GM12891 (cell line): ENCODE measurements around the gene NHERF1.
A peak's percentile ranks its signal among the peaks of the same experiment; 100 is the strongest.

Experiments used
- DNase-seq: peaks from one replicate; pipeline ENCODE4 v3.0.0; 2011; ENCODE audit warnings: low spot score; ENCODE audit not compliant: insufficient read length
- FAIRE-seq: peaks from 2 replicates; lab custom pipeline; 2011; peaks lifted over from hg19 to GRCh38; lab: Jason Lieb, UNC
- PAX5 ChIP-seq: IDR thresholded peaks from 2 replicates; pipeline ENCODE4 v1.6.1; 2011; ENCODE audit warnings: low read length, moderate library complexity, mild to moderate bottlenecking; ENCODE audit not compliant: insufficient read depth, severe bottlenecking
- POLR2A ChIP-seq: IDR thresholded peaks from 2 replicates; pipeline ENCODE4 v1.6.1; 2011; ENCODE audit warnings: low read depth, low read length, control low read depth
- POLR2AphosphoS5 ChIP-seq: IDR thresholded peaks from 2 replicates; pipeline ENCODE4 v1.6.1; 2011; ENCODE audit warnings: low read depth, low read length, control low read depth
- POU2F2 ChIP-seq: IDR thresholded peaks from 2 replicates; pipeline ENCODE4 v1.6.1; 2011; ENCODE audit warnings: low read depth, mild to moderate bottlenecking, control low read depth, low read length, moderate library complexity
- SPI1 ChIP-seq: IDR thresholded peaks from 2 replicates; pipeline ENCODE4 v1.6.1; 2011; ENCODE audit warnings: low read depth, low read length, control low read depth
- TAF1 ChIP-seq: IDR thresholded peaks from 2 replicates; pipeline ENCODE4 v1.6.1; 2011; ENCODE audit warnings: low read depth, low read length, control low read depth

The NHERF1 gene

GRCh38 chr17:74780443-74781238 lies 32.2 kb downstream of the NHERF1 start:
- no peak for TF ChIP-seq POU2F2
- TF ChIP-seq POLR2AphosphoS5 = no peak
- TF ChIP-seq TAF1 = no peak
- no peak for TF ChIP-seq POLR2A
- no peak for TF ChIP-seq PAX5
- TF ChIP-seq SPI1 = no peak
- DNase-seq (no peak), FAIRE-seq (peak; percentile 16)

DNA sequence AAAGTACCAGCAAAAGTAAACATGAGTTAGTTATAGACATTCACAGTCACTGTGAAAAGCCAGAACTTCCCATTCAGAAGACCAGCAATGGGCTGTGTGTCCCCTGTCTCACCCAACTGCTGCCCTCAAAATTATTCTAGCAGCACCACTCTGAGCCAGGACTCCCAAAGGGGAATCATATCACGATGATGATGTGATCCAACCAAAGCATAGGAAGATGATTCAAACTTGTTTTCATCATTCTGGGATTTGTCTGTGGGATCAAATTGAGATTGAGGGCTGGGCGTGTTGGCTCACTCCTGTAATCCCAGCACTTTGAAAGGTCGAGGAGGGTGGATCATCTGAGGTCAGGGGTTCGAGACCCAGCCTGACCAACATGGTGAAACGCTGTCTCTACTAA lies 34.1 kb downstream of the NHERF1 start:
- no peak for FAIRE-seq

GRCh38 chr17:74784125-74784810 lies 35.8 kb downstream of the NHERF1 start:
- TF ChIP-seq POLR2AphosphoS5 = no peak
- no peak for TF ChIP-seq TAF1
- no peak for TF ChIP-seq SPI1
- TF ChIP-seq POLR2A = no peak
- TF ChIP-seq PAX5 = no peak
- TF ChIP-seq POU2F2 = no peak
- FAIRE-seq = peak; percentile 67
- DNase-seq = no peak

More for the DNA sequence above, 34.1 kb downstream of the NHERF1 start:
- DNase-seq = no peak
- no peak for TF ChIP-seq POU2F2
- TF ChIP-seq SPI1 = no peak
- TF ChIP-seq TAF1 = no peak
- no peak for TF ChIP-seq POLR2A
- TF ChIP-seq POLR2AphosphoS5 = no peak
- no peak for TF ChIP-seq PAX5

DNA sequence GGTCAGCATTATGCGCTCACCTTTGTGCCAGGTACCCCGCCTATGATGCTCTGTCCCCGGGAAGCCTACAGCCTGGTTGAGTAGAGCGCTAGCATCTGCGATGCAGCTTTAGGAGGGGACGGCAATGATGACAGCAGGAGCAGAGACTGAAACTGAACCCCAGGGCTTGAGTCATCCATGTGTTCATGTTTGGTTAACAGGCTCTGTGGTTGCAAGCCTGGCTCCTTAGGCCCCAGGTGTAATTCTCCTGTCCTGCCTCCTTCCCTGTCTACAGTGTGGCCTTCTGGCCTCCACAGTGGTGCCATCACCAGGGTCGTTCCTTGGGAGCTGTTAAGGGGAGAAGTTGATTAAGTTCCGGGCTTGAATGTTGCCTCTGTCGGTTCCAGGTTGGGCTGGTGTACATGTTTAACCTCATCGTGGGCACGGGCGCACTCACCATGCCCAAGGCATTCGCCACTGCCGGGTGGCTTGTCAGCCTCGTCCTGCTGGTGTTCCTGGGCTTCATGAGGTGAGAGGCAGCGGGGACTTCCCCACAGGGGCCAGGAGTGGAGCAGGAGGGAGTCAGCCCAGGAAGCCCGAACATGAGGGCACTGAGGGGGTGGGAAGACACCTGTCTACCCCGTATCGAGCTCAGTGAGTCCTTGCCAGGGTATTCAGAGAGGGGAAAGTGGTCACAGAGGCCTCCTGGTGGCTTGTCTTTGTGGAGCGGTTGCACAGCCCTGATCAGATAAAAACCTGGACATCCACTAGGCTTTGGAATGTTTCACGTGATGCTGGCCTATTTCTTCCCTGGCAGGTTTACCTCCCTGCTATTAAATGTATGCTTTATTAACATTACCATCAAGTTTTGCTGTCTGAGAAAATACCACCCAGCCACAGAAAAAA lies 36.9 kb downstream of the NHERF1 start:
- no peak for DNase-seq
- FAIRE-seq = peak; percentile 67
- TF ChIP-seq POLR2AphosphoS5 (no peak), POLR2A (no peak), PAX5 (no peak), TAF1 (no peak), POU2F2 (no peak), SPI1 (no peak)

DNA sequence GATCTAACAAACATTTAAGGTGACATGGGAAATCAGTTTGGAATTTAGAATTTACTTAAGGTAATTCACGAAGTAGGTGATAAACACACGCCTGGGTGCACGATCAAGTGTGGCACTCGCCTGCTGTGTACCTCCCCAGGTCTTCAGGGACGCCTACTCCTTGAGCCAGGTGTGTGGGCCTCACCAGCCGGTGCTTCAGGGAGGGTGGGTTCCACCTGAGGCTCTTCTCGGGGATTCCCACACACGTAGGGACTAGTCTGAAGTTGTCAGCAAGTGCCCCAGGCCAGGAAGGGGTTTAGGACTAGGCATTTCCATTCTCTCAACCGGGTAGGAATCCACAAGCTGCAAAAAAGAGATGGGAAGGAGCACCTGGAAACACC lies 37.5 kb downstream of the NHERF1 start:
- DNase-seq (no peak), FAIRE-seq (no peak)
- TF ChIP-seq TAF1 = no peak
- no peak for TF ChIP-seq POLR2AphosphoS5
- TF ChIP-seq POLR2A = no peak
- TF ChIP-seq POU2F2 = no peak
- TF ChIP-seq PAX5 = no peak
- no peak for TF ChIP-seq SPI1

DNA sequence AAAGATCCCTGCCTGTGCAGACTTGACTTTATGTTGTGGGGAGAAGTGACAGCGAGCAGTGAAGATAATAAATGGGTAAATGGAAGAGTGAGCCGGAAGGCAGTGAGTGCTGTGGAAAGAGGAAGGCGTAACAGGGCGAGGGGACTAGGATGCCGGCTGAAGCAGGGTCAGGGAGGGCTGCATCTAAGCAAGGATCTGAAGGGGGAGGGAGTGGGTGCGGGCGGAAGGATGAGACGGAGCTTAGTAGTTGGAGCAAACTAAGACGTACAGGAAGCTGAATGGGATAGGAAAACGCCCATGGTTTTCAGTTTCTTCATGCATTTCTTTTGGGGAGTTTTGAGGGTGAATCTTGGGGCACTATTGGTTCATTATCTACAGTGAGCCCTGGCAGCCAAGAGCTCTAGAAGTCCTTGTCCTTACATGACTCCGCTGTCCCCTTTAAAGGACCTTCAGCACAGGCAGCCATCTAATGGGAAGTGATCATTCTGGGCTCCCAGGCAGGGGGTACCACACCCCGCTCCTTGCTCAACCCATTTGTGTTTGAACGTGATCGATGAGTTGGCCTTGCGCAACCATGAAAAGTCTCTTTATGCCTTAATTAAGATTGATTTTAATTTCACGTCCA lies 38.1 kb downstream of the NHERF1 start:
- FAIRE-seq (no peak), DNase-seq (no peak)
- TF ChIP-seq POLR2AphosphoS5 = no peak
- no peak for TF ChIP-seq TAF1
- TF ChIP-seq POU2F2 = no peak
- no peak for TF ChIP-seq POLR2A
- TF ChIP-seq SPI1 = no peak
- TF ChIP-seq PAX5 = no peak

DNA sequence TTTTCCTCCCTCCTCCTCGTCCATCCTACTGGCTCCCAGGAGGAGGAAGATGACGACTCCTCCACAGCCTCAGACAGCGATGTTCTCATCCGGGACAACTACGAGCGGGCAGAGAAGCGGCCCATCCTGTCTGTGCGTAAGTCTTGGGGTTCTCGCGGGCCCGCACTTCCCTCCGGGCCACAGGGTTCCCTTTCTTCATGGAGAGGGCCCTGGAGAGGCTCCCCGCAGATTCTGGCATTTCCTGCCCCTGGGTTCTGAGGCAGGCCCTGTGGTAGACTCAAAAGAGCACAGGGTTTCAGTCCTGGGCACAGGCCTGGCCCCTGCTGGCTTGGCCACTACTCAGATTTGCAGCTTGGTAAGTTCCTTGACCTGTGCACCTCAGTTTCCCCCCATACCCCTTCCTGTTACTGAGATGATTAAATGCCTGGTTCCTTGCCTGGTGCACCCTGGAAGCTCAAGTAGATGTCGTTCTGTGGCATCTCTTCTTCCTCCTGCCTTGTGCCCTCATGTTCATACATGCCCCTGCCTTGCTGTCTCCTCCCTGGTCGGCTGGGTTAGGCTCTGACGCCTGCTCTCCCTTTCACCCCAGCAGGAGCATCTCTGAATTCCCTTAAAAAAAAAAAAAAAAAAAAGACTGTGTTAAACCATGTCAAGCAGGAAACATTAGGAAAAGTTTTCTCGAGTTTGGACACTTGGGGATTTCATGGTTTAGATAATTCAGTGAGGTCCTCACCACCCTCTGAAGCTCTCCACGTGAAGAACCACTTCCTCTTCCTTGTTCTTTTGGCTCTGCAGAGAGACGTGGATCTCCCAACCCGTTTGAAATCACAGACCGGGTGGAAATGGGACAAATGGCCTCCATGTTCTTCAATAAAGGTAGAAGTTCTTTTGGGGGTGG lies 42.0 kb downstream of the NHERF1 start:
- no peak for DNase-seq
- no peak for FAIRE-seq
- TF ChIP-seq POLR2A = no peak
- TF ChIP-seq POLR2AphosphoS5 = no peak
- peak; percentile 47 for TF ChIP-seq SPI1

DNA sequence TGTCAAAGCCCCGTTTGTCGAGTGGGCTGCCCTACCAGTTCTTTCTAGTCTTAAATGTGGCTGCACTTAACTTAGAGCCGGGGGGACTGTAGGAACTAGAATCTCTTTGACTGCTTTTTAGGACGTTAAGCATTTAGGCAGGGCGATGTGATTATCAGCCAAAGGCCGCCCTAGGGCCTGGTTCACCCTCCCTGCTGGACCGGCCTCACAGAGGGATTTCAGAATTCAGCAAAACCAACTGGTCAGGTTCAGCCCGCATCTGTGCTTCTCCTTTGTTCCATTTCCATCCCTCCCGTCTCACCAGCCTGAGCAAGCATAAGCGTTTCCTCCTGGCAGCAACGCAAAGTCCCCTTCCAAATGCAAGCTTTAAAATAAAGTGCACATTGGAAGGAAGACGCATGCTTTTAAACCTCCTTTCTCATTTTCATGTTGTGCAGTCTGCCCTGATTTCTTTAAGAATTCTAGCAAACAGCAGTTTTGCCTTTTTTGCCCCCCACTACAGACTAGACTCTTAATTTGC lies 44.2 kb downstream of the NHERF1 start:
- no peak for TF ChIP-seq POU2F2
- no peak for TF ChIP-seq POLR2AphosphoS5
- DNase-seq (no peak), FAIRE-seq (no peak)
